Measurements from ENCODE around the gene SYNDIG1. TPM values are rescaled to one million over a fixed set of nuclear protein-coding genes. Genes with fewer than 3 reads are reported as not detected.

SYNDIG1 gene
- total RNA-seq, result 5.6 to 16.4 TPM (median 6.1 TPM) in 3 replicates
- long read RNA-seq, transcript SYNDIG1-201 (4 exons, 2,522 nt), result major isoform, 8 of 13 reads
- long read RNA-seq, partial matches to known transcripts, result 1 of 13 reads
- long read RNA-seq, other reads (novel, unspliced or antisense), result 4 of 13 reads

- TF ChIP-seq, protein P1, sequence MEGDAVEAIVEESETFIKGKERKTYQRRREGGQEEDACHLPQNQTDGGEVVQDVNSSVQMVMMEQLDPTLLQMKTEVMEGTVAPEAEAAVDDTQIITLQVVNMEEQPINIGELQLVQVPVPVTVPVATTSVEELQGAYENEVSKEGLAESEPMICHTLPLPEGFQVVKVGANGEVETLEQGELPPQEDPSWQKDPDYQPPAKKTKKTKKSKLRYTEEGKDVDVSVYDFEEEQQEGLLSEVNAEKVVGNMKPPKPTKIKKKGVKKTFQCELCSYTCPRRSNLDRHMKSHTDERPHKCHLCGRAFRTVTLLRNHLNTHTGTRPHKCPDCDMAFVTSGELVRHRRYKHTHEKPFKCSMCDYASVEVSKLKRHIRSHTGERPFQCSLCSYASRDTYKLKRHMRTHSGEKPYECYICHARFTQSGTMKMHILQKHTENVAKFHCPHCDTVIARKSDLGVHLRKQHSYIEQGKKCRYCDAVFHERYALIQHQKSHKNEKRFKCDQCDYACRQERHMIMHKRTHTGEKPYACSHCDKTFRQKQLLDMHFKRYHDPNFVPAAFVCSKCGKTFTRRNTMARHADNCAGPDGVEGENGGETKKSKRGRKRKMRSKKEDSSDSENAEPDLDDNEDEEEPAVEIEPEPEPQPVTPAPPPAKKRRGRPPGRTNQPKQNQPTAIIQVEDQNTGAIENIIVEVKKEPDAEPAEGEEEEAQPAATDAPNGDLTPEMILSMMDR (IDR thresholded peaks at IDR 0.05), result no peak
- H3K36me3 Mint-ChIP-seq (ENCODE audit: low read depth), result no peaks in the 10 kb centered on the region
- peaks cover 19% of the 10 kb centered on the region for H3K27me3 Mint-ChIP-seq (ENCODE audit: low read depth)
- peak within 1 kb of the TSS; percentile 82 for H3K4me3 Mint-ChIP-seq (ENCODE audit: unreplicated experiment)
- H3K27ac Mint-ChIP-seq (ENCODE audit: unreplicated experiment), result no peak within 1 kb of the TSS
- H3K9me3 Mint-ChIP-seq (ENCODE audit: low read depth), result no peaks in the 10 kb centered on the region
- no peak for DNase-seq (ENCODE audit: low spot score)
- peaks cover 40% of the 10 kb centered on the region for H3K4me1 Mint-ChIP-seq (ENCODE audit: low read depth)
Observed at GRCh38 chr20:24469116-24469893, at the start of gene SYNDIG1. TSS of gene SYNDIG1 (plus strand) at chr20:24469629. CDS start at chr20:24543098, 73,469 bp downstream.

DNA sequence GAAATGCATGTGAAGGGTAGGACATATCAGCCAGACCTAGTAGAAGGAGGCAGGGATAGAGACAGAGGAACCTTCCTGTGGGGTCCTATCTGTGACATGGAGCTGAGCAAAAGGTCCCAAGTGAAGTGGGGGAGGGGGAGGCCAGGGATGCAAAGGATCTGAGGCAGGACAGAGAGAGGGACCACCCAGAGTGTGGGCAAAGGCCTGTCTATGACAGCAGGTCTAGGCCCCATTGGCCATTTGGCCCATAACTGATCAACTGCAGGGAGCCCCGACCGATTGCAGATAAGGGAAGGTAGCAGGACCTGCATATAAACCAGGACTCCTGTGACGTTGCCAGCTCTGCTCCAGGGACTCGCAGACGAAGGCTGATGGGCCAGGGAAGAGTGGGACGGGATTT lies 49.6 kb upstream of the SYNDIG1 start:
- Mint-ChIP-seq H3K36me3 (ENCODE audit: low read depth) (no peaks in the 10 kb centered on the region), H3K27me3 (ENCODE audit: low read depth) (peaks cover 11% of the 10 kb centered on the region), H3K27ac (ENCODE audit: unreplicated experiment) (no peak overlapping the region), H3K4me3 (ENCODE audit: unreplicated experiment) (no peak overlapping the region), H3K9me3 (ENCODE audit: low read depth) (peaks cover 18% of the 10 kb centered on the region), H3K4me1 (ENCODE audit: low read depth) (peaks cover 6% of the 10 kb centered on the region)
- TF ChIP-seq, protein P1 (IDR thresholded peaks at IDR 0.05), result no peak
- DNase-seq (ENCODE audit: low spot score), result no peak

DNA sequence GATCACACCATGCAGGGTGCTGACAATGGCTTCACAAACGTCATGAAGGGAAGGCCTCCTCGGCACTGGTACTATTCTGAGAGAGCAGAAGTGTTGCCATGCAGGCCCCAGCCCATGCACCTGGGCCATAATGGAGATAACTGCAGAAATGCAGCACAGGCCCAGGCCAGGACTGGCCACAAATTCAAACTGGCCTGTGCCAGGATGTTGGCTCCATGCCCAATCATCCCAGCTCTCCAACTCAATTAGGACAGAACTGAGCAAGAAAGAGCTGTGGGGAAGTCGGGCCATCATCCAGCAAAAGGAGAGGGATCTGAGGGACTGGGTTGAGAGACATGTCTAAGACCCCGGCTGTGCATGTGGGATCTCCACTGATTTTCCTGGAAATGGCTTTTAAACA lies 48.9 kb upstream of the SYNDIG1 start:
- no peaks in the 10 kb centered on the region for H3K36me3 Mint-ChIP-seq (ENCODE audit: low read depth)
- TF ChIP-seq, protein P1 (IDR thresholded peaks at IDR 0.05), result no peak
- peaks cover 13% of the 10 kb centered on the region for H3K9me3 Mint-ChIP-seq (ENCODE audit: low read depth)
- no peak overlapping the region for H3K4me3 Mint-ChIP-seq (ENCODE audit: unreplicated experiment)
- no peak overlapping the region for H3K27ac Mint-ChIP-seq (ENCODE audit: unreplicated experiment)
- peaks cover 6% of the 10 kb centered on the region for H3K4me1 Mint-ChIP-seq (ENCODE audit: low read depth)
- no peak for DNase-seq (ENCODE audit: low spot score)
- peaks cover 19% of the 10 kb centered on the region for H3K27me3 Mint-ChIP-seq (ENCODE audit: low read depth)

DNA sequence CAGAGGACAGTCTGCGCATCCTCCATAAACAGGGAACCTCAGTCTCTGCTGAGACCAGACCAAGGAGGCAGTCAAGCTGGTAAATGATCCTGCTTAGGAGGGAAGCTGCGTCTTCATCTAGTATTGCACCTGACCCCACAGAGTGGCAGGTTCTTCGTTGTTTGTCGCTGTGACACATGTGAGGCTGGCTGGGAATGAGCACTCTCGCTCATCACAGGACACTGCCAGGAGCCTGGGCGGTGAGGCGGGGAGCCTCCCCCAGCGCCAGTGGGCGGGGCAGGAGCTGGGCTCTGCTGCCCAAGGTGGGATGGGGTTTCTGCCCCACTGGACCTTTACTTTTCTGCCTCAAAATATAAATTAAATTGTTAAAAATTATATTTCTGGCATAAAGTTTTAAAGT lies 48.4 kb upstream of the SYNDIG1 start:
- Mint-ChIP-seq H3K36me3 (ENCODE audit: low read depth) (no peaks in the 10 kb centered on the region), H3K4me1 (ENCODE audit: low read depth) (peaks cover 6% of the 10 kb centered on the region), H3K4me3 (ENCODE audit: unreplicated experiment) (no peak overlapping the region), H3K27me3 (ENCODE audit: low read depth) (peaks cover 21% of the 10 kb centered on the region), H3K9me3 (ENCODE audit: low read depth) (peaks cover 8% of the 10 kb centered on the region), H3K27ac (ENCODE audit: unreplicated experiment) (no peak overlapping the region)
- TF ChIP-seq, protein P1 (IDR thresholded peaks at IDR 0.05), result no peak
- DNase-seq (ENCODE audit: low spot score), result no peak

DNA sequence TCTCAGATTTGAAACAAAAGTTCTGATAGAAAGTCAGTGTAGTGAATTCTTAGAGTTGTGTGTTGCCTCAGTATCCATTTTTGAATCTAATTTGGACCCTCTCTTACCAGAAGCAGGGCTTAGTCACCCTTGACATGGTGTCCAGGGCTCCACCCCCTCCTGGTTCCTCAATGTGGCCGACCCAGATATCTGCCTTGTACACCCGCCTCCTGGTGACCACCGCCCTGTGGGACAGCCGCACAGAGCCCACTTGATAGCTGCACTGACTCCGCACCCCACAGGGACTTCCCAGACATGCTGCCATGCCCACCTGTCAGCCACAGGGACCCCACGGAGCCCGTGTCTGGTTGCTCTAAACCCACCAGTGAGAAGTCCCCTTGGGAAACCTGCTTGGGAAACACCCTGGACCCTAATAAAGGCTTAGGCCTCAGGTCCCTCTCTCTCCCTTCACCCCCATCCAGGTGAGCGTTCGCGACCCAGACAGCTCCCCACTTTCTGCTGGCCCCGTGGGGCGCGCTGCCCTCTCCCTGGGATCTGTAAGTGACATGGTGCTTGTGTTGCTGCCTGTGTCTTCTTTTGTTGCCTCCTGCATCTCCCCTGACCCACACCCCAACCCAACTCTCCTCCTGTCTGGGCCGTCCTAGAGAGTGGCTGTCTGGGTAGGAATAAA lies 47.2 kb upstream of the SYNDIG1 start:
- DNase-seq (ENCODE audit: low spot score), result no peak
- no peak overlapping the region for H3K4me3 Mint-ChIP-seq (ENCODE audit: unreplicated experiment)
- no peak overlapping the region for H3K27ac Mint-ChIP-seq (ENCODE audit: unreplicated experiment)
- H3K36me3 Mint-ChIP-seq (ENCODE audit: low read depth), result no peaks in the 10 kb centered on the region
- TF ChIP-seq, protein P1 (IDR thresholded peaks at IDR 0.05), result no peak
- H3K27me3 Mint-ChIP-seq (ENCODE audit: low read depth), result peaks cover 24% of the 10 kb centered on the region
- peaks cover 6% of the 10 kb centered on the region for H3K4me1 Mint-ChIP-seq (ENCODE audit: low read depth)
- H3K9me3 Mint-ChIP-seq (ENCODE audit: low read depth), result no peaks in the 10 kb centered on the region
